HG02840 (cell line): Measurements from ENCODE around the gene TRPM2.

Experiments used
- ATAC-seq: cut with Tn5 transposase; IDR thresholded peaks from one replicate; pipeline ENCODE4 v1.9.1; 2021; ENCODE audit warnings: mild to moderate bottlenecking, moderate library complexity, moderate number of reproducible peaks; ENCODE audit not compliant: unreplicated experiment, low FRiP score

Gene TRPM2

GRCh38 chr21:44438531-44439210, 85.2 kb downstream of the TRPM2 start:
- no peak for ATAC-seq

- no peak for ATAC-seq
Measured at GRCh38 chr21:44439211-44439600, 85.8 kb downstream of the TRPM2 start.

- ATAC-seq, result no peak
Measured at GRCh38 chr21:44440241-44441040, 87.0 kb downstream of the TRPM2 start.

- no peak for ATAC-seq
Measured at GRCh38 chr21:44441041-44441400, 87.6 kb downstream of the TRPM2 start.

- no peak for ATAC-seq
Measured at GRCh38 chr21:44441581-44442265, 88.3 kb downstream of the TRPM2 start.

GRCh38 chr21:44442266-44443125, 89.1 kb downstream of the TRPM2 start:
- ATAC-seq, result no peak

GRCh38 chr21:44443291-44443890, 90.0 kb downstream of the TRPM2 start:
- no peak for ATAC-seq

- ATAC-seq, result no peak
Measured at GRCh38 chr21:44443891-44444285, 90.5 kb downstream of the TRPM2 start.

GRCh38 chr21:44444286-44444931, 91.0 kb downstream of the TRPM2 start:
- ATAC-seq, result no peak

- no peak for ATAC-seq
Measured at GRCh38 chr21:44445145-44445812, 91.9 kb downstream of the TRPM2 start.

- no peak for ATAC-seq
Measured at GRCh38 chr21:44448651-44449131, 95.3 kb downstream of the TRPM2 start.

- ATAC-seq, result no peak
Measured at GRCh38 chr21:44449473-44450363, 96.3 kb downstream of the TRPM2 start.

GRCh38 chr21:44450402-44450801, 97.0 kb downstream of the TRPM2 start:
- ATAC-seq, result no peak

- no peak for ATAC-seq
Measured at GRCh38 chr21:44450999-44451398, 97.6 kb downstream of the TRPM2 start.

- no peak for ATAC-seq
Measured at GRCh38 chr21:44453120-44453519, 99.7 kb downstream of the TRPM2 start.

- ATAC-seq, result no peak
Measured at GRCh38 chr21:44454058-44454457, 100.6 kb downstream of the TRPM2 start.

GRCh38 chr21:44454747-44455523, 101.5 kb downstream of the TRPM2 start, which contains the start of gene LRRC3:
Gene LRRC3 (plus strand): TSS chr21:44455510. CDS start chr21:44456645, 1,135 bp downstream.
- no peak for ATAC-seq
